ENCODE measurements around the gene UBAP2. TPM values are rescaled to one million over a fixed set of nuclear protein-coding genes. Genes with fewer than 3 reads are reported as not detected.

The UBAP2 gene
- total RNA-seq, 6 experiments from 2014 or later, result 9.5 to 15.9 (median 11.4) TPM

DNA sequence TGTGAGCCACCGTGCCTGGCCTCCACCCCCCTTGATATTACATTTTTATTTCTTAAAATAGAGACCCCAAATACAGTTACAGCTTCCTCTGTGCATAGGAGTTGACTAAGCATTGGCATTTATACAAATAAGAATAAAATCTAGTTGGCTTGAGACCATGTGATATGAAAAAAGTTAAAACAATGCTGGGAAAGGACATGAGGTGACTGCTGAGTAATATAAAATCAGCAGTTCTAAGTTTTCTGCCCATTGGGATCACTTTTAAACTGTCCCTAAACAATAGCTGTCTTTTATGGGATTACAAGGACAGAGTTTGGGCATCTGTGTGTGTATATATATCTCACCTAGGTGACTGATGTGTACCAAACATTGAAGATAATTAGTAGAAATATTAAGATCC is 135.1 kb downstream of the UBAP2 start:
- Histone ChIP-seq H3K27me3 (no peaks in the 10 kb centered on the region), H3K9me3 (no peaks in the 10 kb centered on the region), H3K4me1 (no peaks in the 10 kb centered on the region), H3K4me3 (no peak overlapping the region), H3K36me3 (peaks cover 0 to 38% (median 16%) of the 10 kb centered on the region in 4 donors), H3K27ac (no peak overlapping the region)
- DNase-seq (no peak), ATAC-seq (no peak)
- WGBS (ENCODE audit: insufficient coverage, low coverage, low lambda C conversion rate, missing lambda C conversion rate), result 62% methylated on average over 1 of the region's 1 CpG
- TF ChIP-seq CTCF (IDR thresholded peaks at IDR 0.05), result no peak
- TF ChIP-seq POLR2A (IDR thresholded peaks at IDR 0.05), result no peak
- intact Hi-C loops (cut with DNase I), result no loop called here

DNA sequence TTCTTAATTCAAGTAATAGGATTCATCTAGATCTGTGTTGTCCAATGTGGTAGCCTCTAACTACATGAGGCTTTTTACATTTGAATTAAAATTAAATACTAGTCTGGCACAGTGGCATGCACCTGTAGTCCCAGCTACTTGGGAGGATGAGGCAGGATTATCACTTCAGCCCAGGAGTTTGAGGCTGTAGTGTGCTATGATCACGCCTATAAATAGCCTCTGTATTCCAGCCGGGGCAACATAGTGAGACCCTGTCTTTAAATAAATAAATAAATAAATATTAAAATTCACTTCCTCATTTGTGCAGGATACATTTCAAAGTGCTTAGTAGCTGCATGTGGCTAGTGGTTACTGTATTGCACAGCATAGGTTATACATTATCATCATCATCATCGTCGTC is 139.9 kb downstream of the UBAP2 start:
- no peaks in the 10 kb centered on the region for H3K4me1 ChIP-seq
- no peak overlapping the region for H3K27ac ChIP-seq
- H3K9me3 ChIP-seq, result no peaks in the 10 kb centered on the region
- H3K36me3 ChIP-seq, result peaks cover 0 to 22% (median 8%) of the 10 kb centered on the region in 4 donors
- WGBS (ENCODE audit: insufficient coverage, low coverage, low lambda C conversion rate, missing lambda C conversion rate), result 92% methylated on average over 4 of the region's 4 CpGs
- H3K4me3 ChIP-seq, result no peak overlapping the region
- ATAC-seq (no peak), DNase-seq (no peak)
- no peaks in the 10 kb centered on the region for H3K27me3 ChIP-seq
- intact Hi-C loops (cut with DNase I), result no loop called here
- TF ChIP-seq CTCF (IDR thresholded peaks at IDR 0.05) (no peak), POLR2A (IDR thresholded peaks at IDR 0.05) (no peak)

DNA sequence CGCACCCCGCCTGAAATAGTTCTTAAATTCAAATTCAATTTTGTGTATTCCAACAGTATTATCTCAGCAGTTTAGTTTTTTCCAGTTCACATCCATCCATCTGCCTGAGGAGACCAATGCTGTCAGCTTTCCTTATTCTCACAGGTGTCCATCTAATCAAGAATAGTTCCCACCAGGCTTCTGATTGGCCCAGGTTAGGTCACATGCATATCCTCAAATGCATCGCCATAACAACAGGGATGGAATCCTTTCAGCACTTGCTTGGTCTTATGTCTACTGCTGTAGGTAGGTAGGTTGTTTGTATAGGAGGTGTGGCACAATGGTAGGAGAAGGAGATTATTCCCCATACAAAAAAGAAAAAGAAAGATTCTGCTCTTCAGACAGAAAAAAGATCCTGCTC is 140.6 kb downstream of the UBAP2 start:
- ATAC-seq (no peak), DNase-seq (no peak)
- H3K4me3 ChIP-seq, result no peak overlapping the region
- 93% methylated on average over 3 of the region's 3 CpGs for WGBS (ENCODE audit: insufficient coverage, low coverage, low lambda C conversion rate, missing lambda C conversion rate)
- no peaks in the 10 kb centered on the region for H3K9me3 ChIP-seq
- intact Hi-C loops (cut with DNase I), result no loop called here
- no peaks in the 10 kb centered on the region for H3K4me1 ChIP-seq
- TF ChIP-seq CTCF (IDR thresholded peaks at IDR 0.05) (no peak), POLR2A (IDR thresholded peaks at IDR 0.05) (no peak)
- no peaks in the 10 kb centered on the region for H3K27me3 ChIP-seq
- no peak overlapping the region for H3K27ac ChIP-seq
- peaks cover 0 to 20% (median 4%) of the 10 kb centered on the region in 4 donors for H3K36me3 ChIP-seq

- H3K4me1 ChIP-seq, result no peaks in the 10 kb centered on the region
- H3K27ac ChIP-seq, result no peak overlapping the region
- TF ChIP-seq CTCF (IDR thresholded peaks at IDR 0.05), result no peak
- no peak for TF ChIP-seq POLR2A (IDR thresholded peaks at IDR 0.05)
- intact Hi-C loops (cut with DNase I), result no loop called here
- no peaks in the 10 kb centered on the region for H3K27me3 ChIP-seq
- 82% methylated on average over 4 of the region's 4 CpGs for WGBS (ENCODE audit: insufficient coverage, low coverage, low lambda C conversion rate, missing lambda C conversion rate)
- DNase-seq, result no peak
- H3K4me3 ChIP-seq, result no peak overlapping the region
- ATAC-seq, result no peak
- H3K36me3 ChIP-seq, result peaks cover 0 to 13% (median 1%) of the 10 kb centered on the region in 4 donors
- H3K9me3 ChIP-seq, result no peaks in the 10 kb centered on the region
Observed at GRCh38 chr9:33907347-33907746, 141.3 kb downstream of the UBAP2 start.

DNA sequence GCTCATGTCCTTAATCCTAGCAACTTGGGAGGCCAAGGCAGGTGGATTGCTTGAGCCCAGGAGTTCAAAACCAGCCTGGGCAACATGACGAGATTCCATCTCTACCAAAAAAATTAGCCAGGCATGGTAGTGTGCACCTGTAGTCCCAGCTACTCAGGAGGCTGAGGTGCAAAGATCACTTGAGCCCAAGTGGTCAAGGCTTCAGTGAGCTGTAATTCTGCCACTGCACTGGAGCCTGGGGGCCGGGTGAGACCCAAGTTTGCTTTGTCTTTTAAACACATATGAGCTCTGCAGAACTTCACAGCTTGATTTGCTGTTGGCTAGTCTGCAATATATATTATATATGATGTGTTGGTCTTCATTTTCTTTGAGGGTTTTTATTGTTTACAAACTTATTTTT is 141.9 kb downstream of the UBAP2 start:
- no peaks in the 10 kb centered on the region for H3K27me3 ChIP-seq
- peaks cover 0 to 16% (median 3%) of the 10 kb centered on the region in 4 donors for H3K36me3 ChIP-seq
- H3K4me3 ChIP-seq, result no peak overlapping the region
- no peak for DNase-seq
- WGBS (ENCODE audit: insufficient coverage, low coverage, low lambda C conversion rate, missing lambda C conversion rate), result 100% methylated on average over 1 of the region's 2 CpGs
- TF ChIP-seq CTCF (IDR thresholded peaks at IDR 0.05), result no peak
- no peak for TF ChIP-seq POLR2A (IDR thresholded peaks at IDR 0.05)
- intact Hi-C loops (cut with DNase I), result no loop called here
- no peaks in the 10 kb centered on the region for H3K9me3 ChIP-seq
- no peak for ATAC-seq
- no peaks in the 10 kb centered on the region for H3K4me1 ChIP-seq
- no peak overlapping the region for H3K27ac ChIP-seq
